Gastroesophageal sphincter (tissue), 3 donors: ENCODE measurements around the gene BLMH.

Experiments
- POLR2A ChIP-seq, 2 donors: fragments of 450-650 bp; IDR thresholded peaks; one replicate each; pipeline ENCODE4 v1.6.1; 2017; ENCODE audit warnings: antibody characterized with exemption in 2 of 2, mild to moderate bottlenecking in 2 of 2, moderate library complexity in 1 of 2
- POLR2AphosphoS5 ChIP-seq: sonication (generic); formaldehyde crosslinking; IDR thresholded peaks from one replicate; pipeline ENCODE4 v1.6.1; 2017; ENCODE audit warnings: antibody characterized with exemption
- TF ChIP-seq, protein P1 (sequence below), 4 experiments: fragments of 200-600 bp in 2 of 4; fragments of 450-650 bp in 2 of 4; sonication (generic) in 1 of 4; IDR thresholded peaks; one replicate each; pipeline ENCODE4 v1.5.1; 2017 to 2019; ENCODE audit warnings: antibody characterized with exemption in 4 of 4, mild to moderate bottlenecking in 2 of 4, moderate library complexity in 2 of 4

DNA sequence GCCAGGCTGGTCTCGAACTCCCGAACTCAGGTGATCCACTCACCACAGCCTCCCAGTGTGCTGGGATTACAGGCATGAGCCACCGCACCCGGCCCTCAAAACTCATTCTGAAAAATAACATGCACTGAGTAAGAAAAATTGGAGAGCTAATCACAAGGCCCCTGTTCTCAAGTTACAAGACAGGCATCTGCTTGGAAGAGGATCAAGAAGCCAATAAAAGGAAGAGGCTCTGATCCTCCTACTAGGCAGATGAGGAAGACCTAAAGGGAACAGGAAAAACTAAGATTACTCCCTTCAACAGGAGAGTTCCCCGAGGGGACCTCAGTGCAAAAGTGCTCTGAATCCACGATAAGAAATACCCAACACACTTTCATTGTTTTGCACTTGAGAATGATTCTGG, 18.4 kb downstream of the BLMH start:
- no peak for TF ChIP-seq POLR2A (IDR thresholded peaks at IDR 0.05)
- TF ChIP-seq, protein P1, sequence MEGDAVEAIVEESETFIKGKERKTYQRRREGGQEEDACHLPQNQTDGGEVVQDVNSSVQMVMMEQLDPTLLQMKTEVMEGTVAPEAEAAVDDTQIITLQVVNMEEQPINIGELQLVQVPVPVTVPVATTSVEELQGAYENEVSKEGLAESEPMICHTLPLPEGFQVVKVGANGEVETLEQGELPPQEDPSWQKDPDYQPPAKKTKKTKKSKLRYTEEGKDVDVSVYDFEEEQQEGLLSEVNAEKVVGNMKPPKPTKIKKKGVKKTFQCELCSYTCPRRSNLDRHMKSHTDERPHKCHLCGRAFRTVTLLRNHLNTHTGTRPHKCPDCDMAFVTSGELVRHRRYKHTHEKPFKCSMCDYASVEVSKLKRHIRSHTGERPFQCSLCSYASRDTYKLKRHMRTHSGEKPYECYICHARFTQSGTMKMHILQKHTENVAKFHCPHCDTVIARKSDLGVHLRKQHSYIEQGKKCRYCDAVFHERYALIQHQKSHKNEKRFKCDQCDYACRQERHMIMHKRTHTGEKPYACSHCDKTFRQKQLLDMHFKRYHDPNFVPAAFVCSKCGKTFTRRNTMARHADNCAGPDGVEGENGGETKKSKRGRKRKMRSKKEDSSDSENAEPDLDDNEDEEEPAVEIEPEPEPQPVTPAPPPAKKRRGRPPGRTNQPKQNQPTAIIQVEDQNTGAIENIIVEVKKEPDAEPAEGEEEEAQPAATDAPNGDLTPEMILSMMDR (IDR thresholded peaks at IDR 0.05): no peak
- no peak for TF ChIP-seq POLR2AphosphoS5
